Stomach (tissue), 9 donors: ENCODE results near the gene RICTOR. TPM values are rescaled to one million over a fixed set of nuclear protein-coding genes. Genes with fewer than 3 reads are reported as not detected.
A peak's percentile ranks its signal among the peaks of the same experiment; 100 is the strongest.

Experiments
- DNase-seq, 2 donors: peaks; one replicate each; pipeline versions ENCODE4 v3.0.0 to v3.0.0-alpha.2; 2013 to 2019
- H3K27ac ChIP-seq, 5 donors: fragments of 200-600 bp in 4 of 5; sonication (generic) in 4 of 5; one replicate each; pipeline ENCODE4 v1.5.1; 2013 to 2019; ENCODE audit warnings: mild to moderate bottlenecking in 1 of 5, moderate library complexity in 1 of 5
- H3K27me3 ChIP-seq, 3 donors: fragments of 200-600 bp; sonication (generic); one replicate each; pipeline ENCODE4 v1.5.1; 2017 to 2019; ENCODE audit warnings: mixed run types in 1 of 3
- H3K36me3 ChIP-seq, 4 donors: fragments of 200-600 bp; sonication (generic); 1 replicate in 3 of 4; 2 replicates in 1 of 4; pipeline ENCODE4 v1.5.1; 2016 to 2019
- H3K4me1 ChIP-seq, 4 donors: fragments of 200-600 bp; sonication (generic); one replicate each; pipeline ENCODE4 v1.5.1; 2016 to 2019
- H3K4me3 ChIP-seq, 4 donors: fragments of 200-600 bp; sonication (generic) in 3 of 4; one replicate each; pipeline ENCODE4 v1.5.1; 2016 to 2019; ENCODE audit warnings: mild to moderate bottlenecking in 1 of 4
- H3K9me3 ChIP-seq, 4 donors: fragments of 200-600 bp; sonication (generic); one replicate each; pipeline ENCODE4 v1.5.1; 2016 to 2019
- EP300 ChIP-seq: sonication (generic); formaldehyde crosslinking; IDR thresholded peaks from one replicate; pipeline ENCODE4 v1.6.1; 2017; ENCODE audit warnings: antibody characterized with exemption
- POLR2A ChIP-seq, 4 donors: fragments of 450-650 bp; IDR thresholded peaks; one replicate each; pipeline ENCODE4 v1.6.1; 2016; ENCODE audit warnings: antibody characterized with exemption in 4 of 4, control low read depth in 2 of 4, mild to moderate bottlenecking in 1 of 4, moderate library complexity in 1 of 4
- POLR2AphosphoS5 ChIP-seq, 3 donors: sonication (generic); formaldehyde crosslinking; IDR thresholded peaks; one replicate each; pipeline ENCODE4 v1.6.1; 2016; ENCODE audit warnings: antibody characterized with exemption in 3 of 3
- WGBS, 5 donors: extraction: QIAGEN DNeasy Blood & Tissue Kit in 3 of 5; methylation state at CpG; one replicate each; pipeline versions ENCODE4 v1.1.5 to v1.1.7; 2013 to 2018; 5-methylcytosine and 5-hydroxymethylcytosine counted together
- intact Hi-C: fragments of 100-400 bp; cut with DNase I; formaldehyde crosslinking; loops from one replicate; pipeline ENCODE4 v1.15.1; 2023; ENCODE audit warnings: low total_unique reads
- polyA plus RNA-seq, 3 donors: library from polyadenylated mRNA; stranded (reverse); fragments of 200-250 nt; gene quantifications; one replicate each; pipeline ENCODE4 v1.2.3, GENCODE V29; 2013
- total RNA-seq, 5 donors: library from RNA; depleted of rRNA; stranded (reverse); fragments of >200 nt; gene quantifications; one replicate each; pipeline versions ENCODE4 v1.1.0 to v1.2.3, GENCODE V29; 2014 to 2016
- TF ChIP-seq, protein P1 (sequence below), 7 experiments: fragments of 450-650 bp in 4 of 7; fragments of 200-600 bp in 3 of 7; sonication (generic) in 3 of 7; IDR thresholded peaks; one replicate each; pipeline ENCODE4 v1.5.1; 2016 to 2019; ENCODE audit warnings: antibody characterized with exemption in 7 of 7, control low read depth in 2 of 7, mild to moderate bottlenecking in 1 of 7
- donor health status: healthy with polysubstance abuse.
- donor health status: Bipolar disorder and iron deficiency.
- donor health status: healthy.

The RICTOR gene
- total and polyA plus RNA-seq, 8 donors, result 2.3 to 125 (median 23.8) TPM

DNA sequence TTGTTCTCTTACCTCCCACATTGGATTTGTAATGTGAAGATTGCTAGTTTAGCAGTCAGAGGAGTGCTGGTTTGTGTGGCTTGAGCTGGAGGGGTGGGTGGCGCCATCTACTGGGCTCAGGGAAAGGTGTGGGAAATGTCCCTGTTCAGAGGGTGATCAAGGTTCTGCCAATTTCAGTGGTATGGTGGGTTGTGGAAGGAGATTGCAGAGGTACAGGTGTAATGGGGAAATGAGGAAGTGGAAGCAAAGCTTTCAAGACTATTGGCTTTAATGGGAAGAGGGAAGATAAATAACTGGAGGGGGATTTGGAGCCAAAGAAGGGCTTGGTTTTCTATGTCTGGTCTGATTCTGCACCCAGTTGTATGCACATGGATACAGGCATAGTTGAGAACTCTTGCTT is 152.0 kb downstream of the RICTOR start:
- H3K36me3 ChIP-seq, result peaks cover 0 to 81% (median 60%) of the 10 kb centered on the region in 4 donors
- H3K9me3 ChIP-seq, result no peaks in the 10 kb centered on the region
- peaks cover 0 to 36% (median 5%) of the 10 kb centered on the region in 4 donors for H3K4me1 ChIP-seq
- WGBS, 5 donors, result 2 to 23% (median 17%) methylated on average over 1 of the region's 1 CpG
- no peak overlapping the region for H3K4me3 ChIP-seq
- DNase-seq, result peak; percentile 60 to 75
- intact Hi-C loops, result no loop called here
- H3K27ac ChIP-seq, result no peak overlapping the region
- H3K27me3 ChIP-seq, result no peaks in the 10 kb centered on the region
- TF ChIP-seq EP300, result no peak
- TF ChIP-seq POLR2AphosphoS5 (IDR thresholded peaks at IDR 0.05), result peak in 1 of 3 donors; percentile 44
- no peak for TF ChIP-seq POLR2A (IDR thresholded peaks at IDR 0.05)
- TF ChIP-seq, protein P1, sequence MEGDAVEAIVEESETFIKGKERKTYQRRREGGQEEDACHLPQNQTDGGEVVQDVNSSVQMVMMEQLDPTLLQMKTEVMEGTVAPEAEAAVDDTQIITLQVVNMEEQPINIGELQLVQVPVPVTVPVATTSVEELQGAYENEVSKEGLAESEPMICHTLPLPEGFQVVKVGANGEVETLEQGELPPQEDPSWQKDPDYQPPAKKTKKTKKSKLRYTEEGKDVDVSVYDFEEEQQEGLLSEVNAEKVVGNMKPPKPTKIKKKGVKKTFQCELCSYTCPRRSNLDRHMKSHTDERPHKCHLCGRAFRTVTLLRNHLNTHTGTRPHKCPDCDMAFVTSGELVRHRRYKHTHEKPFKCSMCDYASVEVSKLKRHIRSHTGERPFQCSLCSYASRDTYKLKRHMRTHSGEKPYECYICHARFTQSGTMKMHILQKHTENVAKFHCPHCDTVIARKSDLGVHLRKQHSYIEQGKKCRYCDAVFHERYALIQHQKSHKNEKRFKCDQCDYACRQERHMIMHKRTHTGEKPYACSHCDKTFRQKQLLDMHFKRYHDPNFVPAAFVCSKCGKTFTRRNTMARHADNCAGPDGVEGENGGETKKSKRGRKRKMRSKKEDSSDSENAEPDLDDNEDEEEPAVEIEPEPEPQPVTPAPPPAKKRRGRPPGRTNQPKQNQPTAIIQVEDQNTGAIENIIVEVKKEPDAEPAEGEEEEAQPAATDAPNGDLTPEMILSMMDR (IDR thresholded peaks at IDR 0.05), result peak in 5 of 7 experiments; percentile 48 to 74 (median 64)

DNA sequence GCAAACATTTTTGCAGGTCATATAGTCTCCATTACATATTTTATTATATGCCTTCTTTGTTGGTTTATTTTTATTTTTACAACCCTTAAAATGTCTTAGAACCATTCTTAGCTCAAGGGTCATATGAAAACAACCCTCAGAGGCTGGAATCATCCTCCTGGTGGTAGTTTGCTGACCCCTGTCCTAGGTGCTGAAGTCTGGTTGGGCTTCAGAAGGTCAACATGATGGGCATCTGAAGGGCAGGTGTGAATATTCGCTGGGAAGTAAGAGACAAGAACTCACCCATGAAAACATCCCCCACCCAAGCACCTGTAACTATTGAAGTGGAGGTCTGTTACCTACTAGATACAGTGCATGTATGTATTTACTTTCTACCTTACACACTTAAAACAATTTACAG is 153.0 kb downstream of the RICTOR start:
- no peaks in the 10 kb centered on the region for H3K9me3 ChIP-seq
- no peak overlapping the region for H3K4me3 ChIP-seq
- TF ChIP-seq, protein P1 (IDR thresholded peaks at IDR 0.05), result no peak
- TF ChIP-seq EP300, result no peak
- no peak for DNase-seq
- 75 to 88% (median 86%) methylated on average over 1 of the region's 1 CpG for WGBS, 5 donors
- intact Hi-C loops, result no loop called here
- H3K27me3 ChIP-seq, result no peaks in the 10 kb centered on the region
- peaks cover 0 to 76% (median 58%) of the 10 kb centered on the region in 4 donors for H3K36me3 ChIP-seq
- no peak overlapping the region for H3K27ac ChIP-seq
- peaks cover 0 to 36% (median 5%) of the 10 kb centered on the region in 4 donors for H3K4me1 ChIP-seq

DNA sequence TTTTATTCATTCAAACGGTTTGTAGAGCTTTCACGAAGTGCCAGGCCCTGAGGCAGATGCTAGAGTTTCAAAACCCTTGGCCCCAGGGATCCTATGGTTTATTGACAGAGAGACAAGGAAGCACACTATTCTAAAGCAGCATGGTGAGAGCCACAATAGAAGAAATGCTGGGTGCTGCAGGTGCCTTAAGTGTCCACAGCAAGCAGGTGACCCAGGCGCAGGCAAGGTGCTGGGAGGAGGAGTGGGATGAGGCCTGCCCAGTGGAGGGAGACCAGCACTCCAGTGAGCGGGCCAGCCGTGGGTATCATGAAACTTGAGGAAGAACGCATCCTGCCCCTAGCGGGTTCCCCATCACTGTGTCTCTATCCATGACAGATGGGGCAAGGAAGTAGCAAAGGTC is 157.4 kb downstream of the RICTOR start:
- no peaks in the 10 kb centered on the region for H3K4me1 ChIP-seq
- TF ChIP-seq POLR2A (IDR thresholded peaks at IDR 0.05), result no peak
- TF ChIP-seq, protein P1 (IDR thresholded peaks at IDR 0.05), result no peak
- no peak for TF ChIP-seq EP300
- TF ChIP-seq POLR2AphosphoS5 (IDR thresholded peaks at IDR 0.05), result no peak
- 74 to 81% (median 79%) methylated on average over 7 of the region's 7 CpGs for WGBS, 5 donors
- no peak overlapping the region for H3K27ac ChIP-seq
- DNase-seq, result no peak
- H3K4me3 ChIP-seq, result no peak overlapping the region
- peaks cover 0 to 51% (median 41%) of the 10 kb centered on the region in 4 donors for H3K36me3 ChIP-seq
- intact Hi-C loops, result no loop called here
- H3K27me3 ChIP-seq, result no peaks in the 10 kb centered on the region
- H3K9me3 ChIP-seq, result no peaks in the 10 kb centered on the region

DNA sequence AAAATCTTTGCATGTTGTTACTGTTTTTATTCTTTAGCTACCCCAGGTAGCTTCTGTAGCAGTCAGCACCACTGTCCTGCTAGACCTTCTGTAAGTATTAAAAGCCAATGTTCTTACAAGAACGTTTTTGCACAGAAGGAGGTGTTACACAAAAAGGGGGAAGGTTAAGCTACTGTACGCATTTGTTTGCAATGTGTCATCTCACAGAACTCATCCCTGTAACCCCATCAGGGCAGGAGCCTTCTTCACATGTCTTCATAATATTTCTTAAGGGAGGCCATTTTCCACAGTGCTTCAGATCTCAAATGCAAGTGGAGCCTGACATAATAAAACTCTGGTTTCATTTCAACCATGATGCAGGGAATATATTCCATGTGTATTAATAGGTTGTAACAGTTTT is 160.5 kb downstream of the RICTOR start:
- no peak overlapping the region for H3K27ac ChIP-seq
- 72 to 77% (median 74%) methylated on average over 2 of the region's 2 CpGs for WGBS, 5 donors
- intact Hi-C loops, result no loop called here
- H3K4me1 ChIP-seq, result no peaks in the 10 kb centered on the region
- H3K4me3 ChIP-seq, result no peak overlapping the region
- DNase-seq, result no peak
- TF ChIP-seq POLR2A (IDR thresholded peaks at IDR 0.05) (no peak), POLR2AphosphoS5 (IDR thresholded peaks at IDR 0.05) (no peak), EP300 (no peak)
- TF ChIP-seq, protein P1 (IDR thresholded peaks at IDR 0.05), result no peak
- no peaks in the 10 kb centered on the region for H3K9me3 ChIP-seq
- no peaks in the 10 kb centered on the region for H3K27me3 ChIP-seq
- peaks cover 0 to 31% (median 24%) of the 10 kb centered on the region in 4 donors for H3K36me3 ChIP-seq
